Measurements from ENCODE around the gene VCAM1. TPM values are rescaled to one million over a fixed set of nuclear protein-coding genes. Genes with fewer than 3 reads are reported as not detected.

Gene VCAM1
- total RNA-seq, 1 experiment from 2014 or later = 0.08 TPM

DNA sequence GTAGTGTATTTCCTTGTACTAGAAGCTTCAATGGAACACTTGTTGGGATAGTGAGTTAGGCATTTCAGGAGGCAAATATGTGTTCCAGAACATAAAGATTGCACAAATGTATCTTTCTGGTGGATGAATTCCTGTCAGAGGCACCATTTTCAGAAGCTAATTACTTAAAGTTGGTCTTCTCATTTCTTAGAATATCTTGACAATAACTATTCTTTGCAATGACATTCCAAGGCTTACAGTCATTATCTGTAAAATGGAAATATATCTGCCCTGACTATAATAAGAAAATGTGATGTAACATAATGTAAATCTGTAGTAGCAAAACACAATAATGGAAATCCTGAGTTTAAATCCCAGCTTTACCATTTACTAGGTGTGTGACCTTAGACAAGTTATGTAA lies 2.7 kb downstream of the VCAM1 start:
- intact Hi-C loops (cut with micrococcal nuclease; ENCODE audit: unreplicated experiment) (no loop called here), in situ Hi-C loops (cut with HindIII; ENCODE audit: low pct_unique_long_range_greater_than_20kb, low sequenced_read_pairs) (no loop called here)
- BruUV-seq (replicated peaks) = no TSS peak
- POLR2A ChIA-PET = no interaction called here
- Histone ChIP-seq H3K27ac (ENCODE audit: low read length) (no peak overlapping the region), H3K36me3 (ENCODE audit: control insufficient read depth, insufficient read depth, low read length) (no peaks in the 10 kb centered on the region), H3K4me1 (ENCODE audit: control insufficient read depth, insufficient read depth, low read length) (no peaks in the 10 kb centered on the region), H3K4me3 (ENCODE audit: low read depth in 2 of 2, low read length in 2 of 2) (no peak overlapping the region), H3K27me3 (ENCODE audit: control insufficient read depth, insufficient read depth, low read length) (no peaks in the 10 kb centered on the region), H3K9me3 (ENCODE audit: control insufficient read depth, insufficient read depth, low read depth, low read length) (no peaks in the 10 kb centered on the region)
- CTCF ChIA-PET = no interaction called here
- DNase-seq (ENCODE audit: low read depth, low spot score) (no peak), ATAC-seq (no peak)
- TF ChIP-seq, protein P1, sequence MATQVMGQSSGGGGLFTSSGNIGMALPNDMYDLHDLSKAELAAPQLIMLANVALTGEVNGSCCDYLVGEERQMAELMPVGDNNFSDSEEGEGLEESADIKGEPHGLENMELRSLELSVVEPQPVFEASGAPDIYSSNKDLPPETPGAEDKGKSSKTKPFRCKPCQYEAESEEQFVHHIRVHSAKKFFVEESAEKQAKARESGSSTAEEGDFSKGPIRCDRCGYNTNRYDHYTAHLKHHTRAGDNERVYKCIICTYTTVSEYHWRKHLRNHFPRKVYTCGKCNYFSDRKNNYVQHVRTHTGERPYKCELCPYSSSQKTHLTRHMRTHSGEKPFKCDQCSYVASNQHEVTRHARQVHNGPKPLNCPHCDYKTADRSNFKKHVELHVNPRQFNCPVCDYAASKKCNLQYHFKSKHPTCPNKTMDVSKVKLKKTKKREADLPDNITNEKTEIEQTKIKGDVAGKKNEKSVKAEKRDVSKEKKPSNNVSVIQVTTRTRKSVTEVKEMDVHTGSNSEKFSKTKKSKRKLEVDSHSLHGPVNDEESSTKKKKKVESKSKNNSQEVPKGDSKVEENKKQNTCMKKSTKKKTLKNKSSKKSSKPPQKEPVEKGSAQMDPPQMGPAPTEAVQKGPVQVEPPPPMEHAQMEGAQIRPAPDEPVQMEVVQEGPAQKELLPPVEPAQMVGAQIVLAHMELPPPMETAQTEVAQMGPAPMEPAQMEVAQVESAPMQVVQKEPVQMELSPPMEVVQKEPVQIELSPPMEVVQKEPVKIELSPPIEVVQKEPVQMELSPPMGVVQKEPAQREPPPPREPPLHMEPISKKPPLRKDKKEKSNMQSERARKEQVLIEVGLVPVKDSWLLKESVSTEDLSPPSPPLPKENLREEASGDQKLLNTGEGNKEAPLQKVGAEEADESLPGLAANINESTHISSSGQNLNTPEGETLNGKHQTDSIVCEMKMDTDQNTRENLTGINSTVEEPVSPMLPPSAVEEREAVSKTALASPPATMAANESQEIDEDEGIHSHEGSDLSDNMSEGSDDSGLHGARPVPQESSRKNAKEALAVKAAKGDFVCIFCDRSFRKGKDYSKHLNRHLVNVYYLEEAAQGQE (IDR thresholded peaks at IDR 0.05; ENCODE audit: insufficient read depth in 1 of 2, low read depth in 2 of 2, low read length in 1 of 2) = no peak
- no peak for TF ChIP-seq SIN3A (IDR thresholded peaks at IDR 0.05; ENCODE audit: borderline replicate concordance, insufficient read depth, low read depth, low read length)

DNA sequence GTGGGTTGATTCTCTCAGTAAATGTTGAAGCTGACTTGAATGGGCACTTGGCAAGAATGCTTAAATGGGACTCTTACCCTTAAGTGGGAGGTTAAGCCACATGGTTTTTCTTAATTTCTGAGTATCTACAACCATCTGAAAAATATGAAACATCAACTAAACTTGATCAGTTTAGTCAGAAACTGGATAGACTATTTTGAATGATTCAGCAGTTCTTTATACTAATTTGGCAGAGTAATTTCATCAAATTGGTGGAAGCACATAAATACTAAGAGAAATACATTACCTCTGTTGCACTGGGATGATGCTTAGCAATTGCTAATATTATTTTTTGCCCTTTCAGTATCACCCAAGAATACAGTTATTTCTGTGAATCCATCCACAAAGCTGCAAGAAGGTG lies 4.7 kb downstream of the VCAM1 start:
- Histone ChIP-seq H3K9me3 (ENCODE audit: control insufficient read depth, insufficient read depth, low read depth, low read length) (no peaks in the 10 kb centered on the region), H3K27me3 (ENCODE audit: control insufficient read depth, insufficient read depth, low read length) (no peaks in the 10 kb centered on the region), H3K4me1 (ENCODE audit: control insufficient read depth, insufficient read depth, low read length) (no peaks in the 10 kb centered on the region), H3K27ac (ENCODE audit: low read length) (no peak overlapping the region), H3K4me3 (ENCODE audit: low read depth in 2 of 2, low read length in 2 of 2) (no peak overlapping the region), H3K36me3 (ENCODE audit: control insufficient read depth, insufficient read depth, low read length) (no peaks in the 10 kb centered on the region)
- DNase-seq (ENCODE audit: low read depth, low spot score) (no peak), ATAC-seq (no peak)
- intact Hi-C loops (cut with micrococcal nuclease; ENCODE audit: unreplicated experiment) = no loop called here
- ChIA-PET POLR2A (no interaction called here), CTCF (no interaction called here)
- TF ChIP-seq POLR2AphosphoS5 (IDR thresholded peaks at IDR 0.05; ENCODE audit: low read depth, low read length) (no peak), TCF7L2 (IDR thresholded peaks at IDR 0.05; ENCODE audit: low read depth, low read length) (no peak)
- TF ChIP-seq, protein P1 (IDR thresholded peaks at IDR 0.05; ENCODE audit: insufficient read depth in 1 of 2, low read depth in 2 of 2, low read length in 1 of 2) = no peak
- in situ Hi-C loops (cut with HindIII; ENCODE audit: low pct_unique_long_range_greater_than_20kb, low sequenced_read_pairs) = no loop called here
- BruUV-seq (replicated peaks) = no TSS peak

DNA sequence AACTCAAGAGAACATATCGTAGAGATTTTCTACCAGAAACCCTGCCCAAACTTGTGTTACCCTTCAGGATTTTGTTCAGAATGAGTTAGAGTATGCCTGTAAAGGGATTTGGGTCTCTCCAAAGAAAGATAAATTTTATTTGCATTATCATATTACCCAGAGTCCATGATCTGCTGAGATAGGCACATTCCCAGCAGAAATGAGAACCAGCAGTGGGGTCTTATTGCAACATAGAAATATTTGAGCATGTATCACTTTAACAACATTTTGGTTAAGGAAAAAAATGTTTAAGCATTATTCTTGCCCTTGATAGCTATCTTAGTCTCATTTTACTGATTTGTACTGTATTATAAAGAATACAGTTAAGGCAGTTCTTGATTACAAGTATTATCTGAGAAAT lies 10.6 kb downstream of the VCAM1 start:
- DNase-seq (ENCODE audit: low read depth, low spot score) (no peak), ATAC-seq (no peak)
- Histone ChIP-seq H3K27me3 (ENCODE audit: control insufficient read depth, insufficient read depth, low read length) (no peaks in the 10 kb centered on the region), H3K4me1 (ENCODE audit: control insufficient read depth, insufficient read depth, low read length) (no peaks in the 10 kb centered on the region), H3K4me3 (ENCODE audit: low read depth in 2 of 2, low read length in 2 of 2) (no peak overlapping the region), H3K36me3 (ENCODE audit: control insufficient read depth, insufficient read depth, low read length) (no peaks in the 10 kb centered on the region), H3K27ac (ENCODE audit: low read length) (no peak overlapping the region), H3K9me3 (ENCODE audit: control insufficient read depth, insufficient read depth, low read depth, low read length) (no peaks in the 10 kb centered on the region)
- intact Hi-C loops (cut with micrococcal nuclease; ENCODE audit: unreplicated experiment) = no loop called here
- ChIA-PET CTCF (no interaction called here), POLR2A (no interaction called here)
- BruUV-seq (replicated peaks) = no TSS peak
- TF ChIP-seq POLR2AphosphoS5 (IDR thresholded peaks at IDR 0.05; ENCODE audit: low read depth, low read length) (no peak), SIN3A (IDR thresholded peaks at IDR 0.05; ENCODE audit: borderline replicate concordance, insufficient read depth, low read depth, low read length) (no peak)
- TF ChIP-seq, protein P1 (IDR thresholded peaks at IDR 0.05; ENCODE audit: insufficient read depth in 1 of 2, low read depth in 2 of 2, low read length in 1 of 2) = no peak
- in situ Hi-C loops (cut with HindIII; ENCODE audit: low pct_unique_long_range_greater_than_20kb, low sequenced_read_pairs) = no loop called here

All from Panc1 (cell line).